Nucleus accumbens (tissue), 56 donors: Measurements from ENCODE around the gene LRCOL1.

Experiments used
- DNase-seq, 56 donors: peaks; one replicate each; lab custom pipeline; 2025; lab: John Stamatoyannopoulos, UW

The LRCOL1 gene

GRCh38 chr12:132572801-132573760 lies 37.3 kb downstream of the LRCOL1 start:
- DNase-seq, result no peak

- DNase-seq, result no peak
These were observed 38.3 kb downstream of the LRCOL1 start for GRCh38 chr12:132572106-132572505.

GRCh38 chr12:132571598-132571997 lies 38.8 kb downstream of the LRCOL1 start:
- no peak for DNase-seq

- no peak for DNase-seq
These were observed 39.3 kb downstream of the LRCOL1 start for GRCh38 chr12:132571051-132571450.

GRCh38 chr12:132570635-132571034 lies 39.7 kb downstream of the LRCOL1 start:
- no peak for DNase-seq

GRCh38 chr12:132569856-132570480 lies 40.4 kb downstream of the LRCOL1 start:
- no peak for DNase-seq

- no peak for DNase-seq
These were observed 41.4 kb downstream of the LRCOL1 start for GRCh38 chr12:132568826-132569480.

GRCh38 chr12:132568301-132568700 lies 42.1 kb downstream of the LRCOL1 start:
- DNase-seq, result no peak

GRCh38 chr12:132566516-132567131 lies 43.8 kb downstream of the LRCOL1 start:
- DNase-seq, result peak in 51 of 56 donors; percentile 10 to 80 (median 48)

GRCh38 chr12:132565365-132565764 lies 45.0 kb downstream of the LRCOL1 start:
- DNase-seq, result no peak

- DNase-seq, result no peak
These were observed 46.5 kb downstream of the LRCOL1 start for GRCh38 chr12:132563911-132564310.

GRCh38 chr12:132562489-132563021 lies 47.8 kb downstream of the LRCOL1 start:
- DNase-seq, result no peak

GRCh38 chr12:132561427-132562156 lies 48.8 kb downstream of the LRCOL1 start:
- DNase-seq, result peak in 6 of 56 donors; percentile 11 to 30 (median 16)

GRCh38 chr12:132560614-132561426 lies 49.6 kb downstream of the LRCOL1 start:
- peak in 6 of 56 donors; percentile 8 to 42 (median 26) for DNase-seq

GRCh38 chr12:132560364-132560613 lies 50.1 kb downstream of the LRCOL1 start:
- DNase-seq, result no peak

- DNase-seq, result peak in 16 of 56 donors; percentile 1 to 71 (median 26)
These were observed 50.6 kb downstream of the LRCOL1 start for GRCh38 chr12:132559652-132560363.

GRCh38 chr12:132558861-132559623 lies 51.3 kb downstream of the LRCOL1 start:
- no peak for DNase-seq
